NCI-H526 treated with DMSO at 0.1 percent for 48 hours (cell line): ENCODE measurements around the gene BTBD7.

Source experiments
- DNase-seq: peaks from one replicate; lab custom pipeline; 2025; lab: John Stamatoyannopoulos, UW

BTBD7 gene

DNA sequence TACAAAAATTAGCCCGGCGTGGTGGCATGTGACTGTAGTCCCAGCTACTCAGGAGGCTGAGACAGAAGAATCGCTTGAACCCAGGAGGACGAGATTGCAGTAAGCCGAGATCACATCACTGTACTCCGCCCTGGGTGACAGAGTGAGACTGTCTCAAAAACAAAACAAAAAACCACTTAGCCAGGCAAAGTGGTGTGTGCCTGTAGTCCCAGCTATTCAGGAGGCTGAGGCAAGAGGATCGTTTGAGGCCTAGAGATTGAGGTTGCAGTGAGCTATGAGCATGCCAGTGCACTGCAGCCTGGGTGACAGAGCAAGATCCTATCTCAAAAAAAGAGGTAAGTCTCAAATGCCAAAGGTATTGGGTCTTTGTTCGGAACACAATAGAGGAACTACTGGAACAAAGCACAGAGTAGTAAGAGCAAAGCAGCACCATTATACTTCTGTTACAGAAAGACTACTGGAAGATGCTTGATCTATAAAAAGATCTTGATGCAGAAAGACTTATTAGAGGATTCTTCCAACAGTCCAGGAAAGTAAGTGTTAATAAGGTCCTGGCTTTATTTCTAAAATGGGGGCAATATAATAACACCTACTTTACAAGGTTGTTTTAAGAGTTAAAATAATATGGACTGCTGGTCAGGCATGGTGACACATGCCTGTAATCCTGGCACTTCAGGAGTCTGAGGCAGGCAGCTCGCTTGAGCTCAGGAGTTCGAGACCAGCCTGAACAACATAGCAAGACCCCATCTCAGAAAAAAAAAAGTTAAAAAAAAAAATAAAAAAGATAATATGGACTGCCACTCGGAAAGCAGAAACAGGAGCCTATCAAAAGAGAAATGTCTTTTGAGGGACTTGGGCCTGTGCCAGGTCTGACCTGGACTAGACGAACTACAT is 29.9 kb downstream of the BTBD7 start:
- no peak for DNase-seq

DNA sequence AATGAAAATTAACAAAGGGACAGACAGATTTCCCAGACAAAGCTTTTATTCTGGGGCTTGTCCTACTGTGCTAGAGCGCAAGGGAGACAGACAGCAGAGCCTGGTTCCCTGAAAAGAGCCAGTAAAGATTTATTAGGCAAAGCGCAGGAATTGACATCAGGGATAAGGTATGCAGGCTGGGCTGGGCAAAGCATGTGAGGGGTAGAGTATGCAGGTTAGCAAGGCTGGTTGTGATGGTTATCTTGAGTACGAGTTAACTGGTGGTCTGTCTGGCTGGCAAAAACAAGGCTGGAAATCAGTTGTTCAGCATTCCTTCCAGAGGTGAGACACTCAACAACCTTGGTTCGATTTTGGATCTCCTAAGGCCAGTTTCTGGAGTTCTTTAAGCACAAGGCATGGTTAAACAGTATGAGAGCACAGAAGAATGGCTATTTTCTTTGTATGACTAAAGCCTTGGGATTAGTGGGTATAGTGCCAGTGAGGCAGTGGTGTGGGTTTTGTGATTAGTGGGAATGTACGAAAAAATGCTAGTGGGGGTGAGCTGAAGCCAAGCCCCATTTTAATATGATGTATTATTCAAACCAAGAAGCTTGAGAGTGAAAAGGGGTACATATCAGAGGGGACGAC is 30.9 kb downstream of the BTBD7 start:
- no peak for DNase-seq

DNA sequence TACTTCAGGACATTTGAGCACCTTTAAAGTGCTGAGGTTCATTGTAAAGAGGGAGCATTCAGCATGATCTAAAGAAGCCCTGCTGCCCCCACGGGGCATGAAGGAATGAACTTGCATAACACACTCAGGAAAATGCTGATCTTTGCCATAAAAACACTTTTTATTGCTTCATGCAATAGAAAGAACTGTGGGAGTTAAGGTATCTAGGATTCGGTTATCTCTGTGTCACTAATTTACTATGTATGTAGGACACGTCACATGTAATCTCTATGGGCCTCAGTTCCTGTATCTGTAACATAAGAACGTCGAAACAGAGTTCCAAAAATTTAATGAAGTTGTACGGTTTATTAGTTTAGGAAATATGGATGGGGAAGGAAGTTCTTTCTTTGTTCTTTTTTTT is 33.0 kb downstream of the BTBD7 start:
- no peak for DNase-seq

DNA sequence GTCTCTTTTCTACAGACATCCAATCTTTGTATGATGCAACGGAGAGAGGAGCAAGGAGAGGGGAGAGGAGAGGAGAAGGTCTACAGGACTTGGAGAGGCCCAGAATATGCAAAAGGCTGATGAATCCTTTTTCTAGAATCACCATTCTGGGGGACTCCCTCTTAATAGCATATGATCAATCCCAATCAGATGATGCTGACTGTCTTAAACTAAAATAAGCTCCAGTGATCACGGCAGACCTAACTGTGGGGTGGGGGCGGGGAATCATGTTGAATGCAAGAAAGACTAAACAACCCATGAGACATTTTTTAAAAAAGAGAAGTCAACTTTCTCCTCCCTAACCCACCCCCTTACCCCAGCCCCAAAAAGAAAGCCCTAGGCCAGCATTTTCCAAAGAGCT is 33.4 kb downstream of the BTBD7 start:
- no peak for DNase-seq

DNA sequence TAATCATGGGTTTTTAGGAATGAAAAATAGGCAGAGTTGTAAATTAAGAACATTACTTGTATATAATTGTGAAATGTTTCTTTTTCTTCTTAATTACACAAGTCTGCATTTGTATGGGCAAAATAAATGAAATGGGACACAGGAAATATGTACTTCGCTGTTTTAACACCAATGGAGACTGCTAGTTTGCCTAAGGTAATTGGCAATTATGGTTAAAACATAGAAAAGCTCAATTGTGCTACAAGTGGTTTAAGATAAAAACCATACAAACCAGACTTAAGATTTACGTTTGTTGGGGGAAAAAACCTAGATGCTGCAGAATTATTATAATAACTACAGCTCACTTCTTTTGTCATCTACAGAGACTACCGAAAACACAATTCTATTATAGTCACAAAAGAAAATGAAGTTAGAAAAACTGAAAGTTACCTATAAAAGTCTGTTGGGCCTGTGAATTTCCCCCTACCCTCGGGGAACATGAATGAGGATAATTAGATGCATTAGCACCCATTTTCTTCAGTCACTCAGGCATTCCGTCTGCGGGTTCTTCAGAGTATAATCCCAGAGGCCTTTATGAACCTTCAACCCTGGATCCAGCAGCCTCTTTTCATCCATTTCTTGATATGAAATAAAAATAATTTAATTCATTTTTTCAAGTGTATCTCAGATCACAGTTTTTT is 37.2 kb downstream of the BTBD7 start:
- DNase-seq: no peak

DNA sequence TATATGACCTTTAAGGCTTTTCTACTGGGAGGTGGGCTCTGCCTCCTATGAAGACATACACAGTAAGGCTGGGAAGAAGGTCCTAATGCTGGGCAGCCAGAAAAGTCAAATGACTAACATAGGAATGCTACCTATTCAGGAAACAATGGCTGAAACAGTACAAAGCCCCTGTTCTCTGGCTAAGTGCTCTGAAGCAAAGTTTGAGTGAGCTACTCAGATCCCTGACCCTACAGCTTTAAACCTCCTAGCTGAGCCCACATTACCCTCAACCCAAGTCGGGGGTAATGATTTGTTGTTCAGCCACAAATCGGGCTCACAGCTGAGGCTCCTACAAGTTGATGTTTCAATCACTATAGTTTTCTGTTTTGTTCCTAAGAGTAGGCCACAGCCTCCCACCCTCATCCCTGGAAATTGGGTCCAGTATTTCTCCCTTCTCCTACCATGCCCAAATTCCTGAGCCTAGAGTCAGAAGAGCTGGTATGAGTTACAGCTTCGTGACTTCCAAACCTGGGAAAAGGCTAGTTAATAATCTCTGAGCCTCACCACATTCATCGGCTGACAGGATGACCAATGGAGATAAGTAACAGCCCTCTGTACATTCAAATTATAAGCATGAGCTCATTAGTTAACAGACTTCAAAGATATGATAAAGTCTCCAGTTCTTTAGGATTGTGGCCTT is 46.5 kb downstream of the BTBD7 start:
- DNase-seq: no peak

DNA sequence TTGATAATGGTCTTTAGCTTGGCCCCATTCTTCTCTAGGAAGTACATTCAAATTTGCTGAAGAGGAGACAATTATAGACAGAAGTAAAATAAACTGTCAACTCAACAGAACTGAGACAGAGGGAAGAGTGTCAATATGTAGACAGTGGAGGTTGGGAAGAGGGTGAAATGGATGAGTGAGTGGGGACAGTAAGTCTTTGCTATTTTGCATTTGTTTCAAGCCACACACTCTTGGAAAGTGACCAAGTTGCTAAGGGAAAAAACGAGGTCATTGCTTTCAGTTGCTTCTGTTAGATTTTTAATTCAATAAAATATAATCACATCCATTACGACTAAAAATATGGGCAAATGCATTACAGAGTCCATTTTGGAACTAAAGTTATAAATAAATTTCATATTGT is 47.8 kb downstream of the BTBD7 start:
- no peak for DNase-seq

DNA sequence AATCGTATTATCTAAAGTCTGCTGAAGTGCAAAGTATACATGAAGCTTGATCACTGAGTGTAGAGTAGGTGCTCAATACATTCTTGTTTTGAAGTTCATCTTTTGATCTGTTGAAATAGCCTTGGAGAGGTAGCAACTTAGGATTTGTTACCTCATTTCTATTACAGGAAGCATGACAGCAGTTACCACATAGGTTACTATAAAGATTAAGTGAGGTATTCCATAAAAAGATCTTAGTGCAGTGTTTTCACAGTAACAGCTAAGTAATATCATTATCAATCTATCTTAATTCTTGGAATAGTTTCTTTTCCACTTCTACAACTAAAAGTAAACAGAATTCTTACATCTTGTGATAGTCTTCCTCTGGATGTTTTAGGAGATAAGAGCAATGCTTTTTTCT is 50.9 kb downstream of the BTBD7 start:
- no peak for DNase-seq

DNA sequence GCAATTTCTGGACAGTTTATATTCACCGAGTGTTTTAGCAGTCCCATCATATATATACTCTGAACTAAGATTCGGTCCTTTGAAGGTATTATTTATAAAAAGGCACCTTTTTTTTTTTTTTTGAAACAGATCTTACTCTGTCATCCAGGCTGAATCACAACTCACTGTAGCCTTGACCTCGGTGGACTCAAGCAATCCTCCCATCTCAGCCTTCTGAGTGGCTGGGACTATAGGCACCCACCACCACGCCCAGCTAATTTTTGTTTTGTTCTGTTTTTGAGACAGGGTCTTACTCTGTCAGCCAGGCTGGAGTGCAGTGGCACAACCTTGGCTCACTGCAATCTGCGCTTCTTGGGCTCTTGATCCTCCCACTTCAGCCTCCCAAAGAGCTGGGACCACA is 52.1 kb downstream of the BTBD7 start:
- DNase-seq: no peak

DNA sequence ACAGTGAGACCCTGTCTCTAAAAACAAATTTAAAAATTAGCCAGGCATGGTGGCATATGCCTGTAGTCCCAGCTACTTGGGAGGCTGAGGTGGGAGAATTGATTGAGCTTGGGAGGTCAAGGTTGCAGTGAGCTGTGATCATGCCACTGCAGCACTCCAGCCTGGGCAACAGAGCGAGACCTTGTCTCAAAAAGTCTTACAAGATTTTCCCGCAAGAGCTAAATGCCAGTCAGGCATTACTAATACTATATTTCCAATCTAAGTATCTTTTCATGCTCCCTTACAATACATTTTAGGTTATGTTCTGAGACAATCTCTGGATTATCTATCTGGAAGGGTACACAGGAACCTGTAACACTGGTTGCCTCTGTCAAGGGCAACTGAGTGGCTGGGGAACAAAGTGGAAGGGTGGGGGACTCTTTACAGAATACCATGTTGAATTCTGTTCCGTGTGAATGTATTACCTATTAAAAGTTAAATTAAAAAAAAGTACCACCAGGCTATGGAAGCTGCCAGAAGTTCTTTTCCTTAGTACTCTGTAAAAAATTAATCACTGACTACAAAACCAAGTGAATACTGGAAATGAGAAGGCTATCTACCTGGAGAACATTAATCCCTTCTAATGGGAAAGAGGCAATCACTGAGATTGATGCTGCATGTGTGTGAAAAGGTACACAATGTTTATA is 56.7 kb downstream of the BTBD7 start:
- DNase-seq: no peak

DNA sequence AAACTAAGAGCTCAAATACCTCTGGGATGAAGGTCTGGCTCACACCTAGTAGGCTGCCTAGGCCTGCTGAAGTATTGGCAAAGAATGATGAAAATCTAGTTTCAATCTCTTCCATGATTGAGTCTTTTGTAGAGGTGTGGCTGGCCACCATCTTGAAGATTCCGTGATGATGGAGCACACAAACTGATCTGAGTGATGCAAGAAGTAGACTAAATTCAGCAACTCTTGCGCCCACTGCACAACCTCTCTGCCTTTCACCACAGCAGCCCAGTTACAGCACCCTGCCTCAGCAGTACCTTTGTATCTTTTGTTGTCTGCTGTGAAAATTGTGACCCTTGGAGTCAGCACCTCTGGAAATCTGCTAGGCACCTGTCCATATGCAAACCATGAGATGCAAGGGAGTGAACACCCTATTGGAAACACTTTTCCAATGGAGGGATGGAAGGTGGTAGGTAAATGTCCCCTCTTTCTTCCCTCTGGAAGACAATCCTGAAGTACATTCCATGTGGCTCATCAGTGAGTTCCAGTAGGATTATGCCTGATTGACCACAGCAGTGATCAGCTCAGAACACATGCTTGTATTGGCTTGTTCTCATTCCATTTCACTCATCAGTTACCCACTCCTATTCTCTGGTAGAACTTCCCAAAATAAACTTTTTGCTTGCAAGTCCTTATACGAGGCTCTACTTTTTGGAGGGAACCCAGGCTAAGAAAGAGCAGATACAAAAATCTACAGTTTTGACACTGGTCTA is 58.6 kb downstream of the BTBD7 start:
- DNase-seq: no peak

DNA sequence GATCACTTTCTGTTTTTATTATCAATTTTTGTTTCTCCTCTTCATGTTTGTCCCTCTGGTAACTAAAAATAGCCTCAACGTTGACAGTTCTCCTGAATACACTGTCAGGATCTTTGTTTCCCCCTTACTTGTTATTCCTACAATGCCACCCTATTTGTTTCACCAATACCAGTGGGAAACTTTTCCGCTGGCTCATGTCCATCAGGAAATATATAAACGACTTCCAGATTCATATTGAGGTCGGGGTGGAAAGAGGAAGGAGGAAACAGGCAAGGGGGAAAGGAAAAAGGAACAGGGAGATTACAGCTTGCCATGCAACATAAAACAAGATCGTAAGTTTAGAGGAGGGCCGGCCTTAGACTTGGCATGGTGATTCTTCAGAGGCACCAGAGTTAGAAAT is 61.7 kb downstream of the BTBD7 start:
- DNase-seq: no peak

DNA sequence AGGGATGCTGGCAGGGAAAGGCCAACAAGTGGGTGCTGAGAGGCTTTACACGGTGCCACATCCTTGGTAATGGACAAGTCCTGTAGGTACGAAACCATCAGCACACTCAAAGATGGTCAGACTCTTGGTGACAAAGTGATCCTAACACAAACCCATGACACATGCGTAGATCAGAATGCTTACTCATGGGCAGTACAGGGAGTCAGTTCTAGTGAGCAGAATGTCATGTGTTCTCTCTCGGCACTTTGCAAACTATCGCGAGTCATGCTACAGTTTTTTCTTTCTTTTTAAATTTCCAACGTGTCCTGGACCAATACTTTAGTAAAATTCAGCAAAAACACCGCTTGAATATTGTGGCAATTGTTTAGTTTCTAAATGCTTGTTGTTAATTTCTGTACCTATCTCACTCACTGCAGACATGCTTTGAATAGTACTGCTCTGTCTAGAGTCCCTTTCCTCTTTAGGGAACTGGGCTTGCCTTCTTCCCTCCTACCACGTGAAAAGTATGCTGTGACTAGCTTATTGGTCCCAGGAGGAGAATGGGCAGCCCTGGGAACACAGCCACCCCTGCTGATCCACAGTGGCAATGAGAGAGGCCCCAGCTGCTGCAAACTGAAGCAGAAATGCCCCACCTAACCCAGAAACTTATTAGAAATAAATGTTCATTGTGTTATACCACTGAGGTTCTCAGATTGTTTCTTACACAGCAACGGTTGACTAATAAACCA is 63.3 kb downstream of the BTBD7 start:
- DNase-seq: no peak

DNA sequence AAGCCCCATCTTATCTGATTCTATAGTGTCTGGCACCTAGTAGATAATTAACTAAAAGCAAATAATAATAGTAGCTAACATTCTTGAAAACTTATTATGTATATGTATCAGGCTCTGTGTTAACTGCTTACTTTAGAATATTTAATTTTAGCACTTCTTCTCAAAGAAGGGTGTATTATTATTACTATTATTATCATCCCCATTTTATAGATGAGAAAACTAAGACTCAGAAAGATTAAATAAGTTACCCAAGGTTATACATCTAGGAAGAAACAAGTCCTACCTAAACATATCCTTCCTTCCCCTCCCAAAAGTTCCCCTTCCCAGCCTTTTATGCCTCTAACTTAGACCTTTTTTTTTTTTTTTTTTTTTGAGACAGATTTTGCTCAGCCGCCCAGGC is 64.4 kb downstream of the BTBD7 start:
- no peak for DNase-seq

DNA sequence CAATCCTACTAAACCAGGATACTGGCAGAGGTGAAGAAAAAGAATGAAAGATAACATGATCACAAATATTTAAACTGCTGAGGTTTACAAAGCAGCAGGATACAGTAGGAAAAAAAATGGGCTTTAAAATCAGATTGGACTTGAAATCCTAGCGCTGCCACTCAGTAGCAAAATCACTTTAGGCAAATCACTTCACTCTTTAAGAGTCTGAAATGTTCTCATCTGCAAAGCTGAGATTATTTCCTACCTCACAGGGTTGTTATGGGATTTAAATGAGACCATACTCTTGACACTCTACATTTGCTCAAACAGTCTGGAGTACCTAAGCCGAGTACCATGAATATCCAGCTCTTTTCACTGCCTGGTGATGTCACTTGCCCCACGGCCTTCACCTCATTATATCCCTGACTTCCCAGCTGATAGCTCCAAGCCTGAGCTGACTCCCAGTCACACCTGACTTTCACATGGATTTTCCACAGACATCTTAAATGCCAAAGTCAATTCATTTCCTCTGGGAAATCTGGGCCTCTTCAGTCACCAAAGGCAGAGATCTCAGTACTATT is 65.6 kb downstream of the BTBD7 start:
- no peak for DNase-seq

DNA sequence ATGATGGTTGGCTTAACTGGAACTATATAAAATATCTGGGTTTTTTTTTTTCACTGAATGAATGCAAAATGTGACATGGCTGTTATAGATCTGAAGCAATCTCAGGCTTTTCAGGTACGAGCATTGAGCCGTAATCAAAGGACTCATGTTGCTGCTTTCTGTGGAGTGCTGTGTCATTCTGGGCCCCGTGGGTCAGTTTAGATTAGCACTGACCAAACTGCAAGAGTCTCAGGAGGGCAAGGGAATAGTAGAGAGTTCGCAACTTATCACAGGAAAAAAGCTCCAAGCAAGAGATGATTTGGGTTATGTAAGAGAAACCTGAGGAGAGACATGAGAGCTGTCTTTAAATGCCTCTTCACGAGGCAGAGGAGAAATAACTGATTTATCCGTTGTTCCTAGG is 66.7 kb downstream of the BTBD7 start:
- no peak for DNase-seq

DNA sequence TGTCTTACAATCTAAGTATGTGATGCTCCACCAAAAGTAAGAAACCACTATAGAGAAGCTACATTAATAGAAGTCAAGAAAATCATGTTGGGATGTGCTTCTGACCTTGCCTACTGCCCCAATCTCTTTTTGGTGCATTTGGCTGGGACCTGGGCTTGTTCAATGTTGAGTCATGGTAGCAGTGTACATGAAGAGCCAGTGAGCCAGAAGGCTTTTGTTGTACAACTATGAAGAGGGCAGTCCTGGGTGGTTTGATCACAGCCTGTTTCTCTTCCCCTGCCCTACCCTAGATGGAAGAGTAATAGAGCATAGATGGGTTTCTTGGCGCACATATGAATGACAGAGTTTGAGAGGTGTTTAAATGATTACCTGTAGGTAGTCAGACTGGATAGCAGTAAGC is 69.4 kb downstream of the BTBD7 start:
- DNase-seq: no peak

DNA sequence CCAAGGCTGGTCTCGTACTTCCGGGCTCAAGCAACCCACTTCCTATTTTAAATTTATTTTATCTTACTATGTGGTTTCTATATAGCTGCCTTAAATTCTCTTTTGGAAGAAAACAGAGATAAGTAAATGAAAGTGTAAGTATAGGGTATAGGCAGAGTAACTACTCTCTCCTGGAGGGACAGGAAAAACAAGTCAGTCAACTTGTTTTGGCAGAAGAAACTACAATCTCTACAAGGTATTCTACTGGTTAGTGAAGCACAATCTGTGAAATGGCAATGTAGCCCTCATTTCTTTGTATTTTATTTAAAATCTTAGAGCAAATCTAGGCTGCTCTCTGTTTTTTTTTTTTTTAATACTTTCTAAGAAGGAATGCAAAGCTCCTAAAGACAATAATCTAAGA is 70.4 kb downstream of the BTBD7 start:
- no peak for DNase-seq

DNA sequence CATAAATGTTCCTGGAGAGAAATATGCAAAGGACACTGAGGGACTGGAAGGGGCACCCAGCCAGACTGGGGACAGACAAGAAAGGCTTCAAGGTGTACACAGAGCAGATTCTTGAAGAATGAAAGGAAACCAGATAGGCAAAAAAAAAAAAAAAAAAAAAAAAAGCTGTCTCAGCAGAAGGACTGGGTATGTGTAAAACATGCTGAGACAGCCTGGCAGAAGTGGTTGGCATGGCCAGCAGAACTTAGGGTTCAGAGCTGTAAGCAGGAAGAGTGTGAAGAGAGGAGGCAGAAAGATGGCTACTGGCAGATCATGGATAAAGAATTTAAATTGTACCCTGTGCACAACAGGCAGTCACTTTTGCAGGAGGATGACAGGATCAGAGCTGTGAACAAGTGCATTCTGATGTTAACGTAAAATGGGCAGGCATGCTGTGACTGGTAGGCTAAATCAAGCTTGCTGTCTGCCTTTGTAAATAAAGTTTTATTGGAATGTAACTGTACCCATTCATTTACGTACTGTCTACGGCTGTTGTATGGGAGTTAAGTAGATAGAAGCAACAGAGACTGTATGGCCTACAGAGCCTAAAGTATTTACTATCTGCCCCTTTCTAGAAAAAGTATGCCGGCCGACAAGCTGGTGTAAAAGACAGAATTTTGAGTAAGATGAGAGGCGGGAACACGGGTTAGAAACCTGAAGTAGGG is 83.6 kb downstream of the BTBD7 start:
- no peak for DNase-seq

DNA sequence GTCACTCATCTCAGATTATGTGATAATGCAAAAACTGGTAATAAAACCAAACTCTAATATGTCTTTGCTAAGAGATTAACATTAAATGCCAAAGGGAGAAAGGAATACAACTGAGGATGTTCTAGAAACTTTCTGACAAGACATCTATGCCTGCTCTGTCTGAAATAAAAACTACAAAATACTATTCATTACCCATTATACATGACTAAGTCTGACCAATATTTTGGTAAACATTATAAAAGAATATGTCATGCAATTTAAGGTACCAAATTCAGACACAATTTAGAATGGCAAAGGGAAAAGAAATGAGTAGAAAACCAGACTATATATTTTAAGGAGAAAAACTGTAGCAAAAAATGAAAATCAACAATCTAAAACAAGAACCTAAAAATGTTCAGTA is 86.3 kb downstream of the BTBD7 start:
- DNase-seq: no peak
